K562 (cell line): ENCODE data around the gene EMX2. TPM values are rescaled to one million over a fixed set of nuclear protein-coding genes. Genes with fewer than 3 reads are reported as not detected.

Experiments
- ATAC-seq: fragments of 200-7000 bp; cut with Tn5 transposase; 3 replicates; pipeline ENCODE4 v1.9.1; 2020; ENCODE audit warnings: moderate library complexity
- BruUV-seq: library from RNA; stranded (reverse); fragments of 400-500 nt; replicated peaks from 2 replicates; lab custom pipeline; 2021; lab: Mats Ljungman, UMichigan
- CTCF ChIA-PET: fragments of 300-600 bp; formaldehyde crosslinking; extraction: SDS; loops from one replicate; lab custom pipeline; 2021; ENCODE audit warnings: low intra/inter-chr PET ratio; lab: Yijun Ruan, JAX
- POLR2A ChIA-PET: fragments of 300-600, 350-650 bp; sonication (Branson Sonifier 250); formaldehyde crosslinking; extraction: SDS; loops from one replicate; lab custom pipeline; 2021; ENCODE audit warnings: antibody characterized with exemption, inconsistent platforms; lab: Yijun Ruan, JAX
- DNase-seq, 4 experiments: peaks; one replicate each; pipeline versions ENCODE4 v3.0.0 to v3.0.0-alpha.2; 2011 to 2018; ENCODE audit warnings: low spot score in 3 of 4, mixed read lengths in 3 of 4; ENCODE audit errors: extremely low read depth in 1 of 4
- FAIRE-seq: peaks from 2 replicates; lab custom pipeline; 2011; peaks lifted over from hg19 to GRCh38; lab: Jason Lieb, UNC
- H2AFZ ChIP-seq: 2 replicates; pipeline ENCODE4 v1.6.0; 2011; ENCODE audit warnings: low read depth, low read length, control low read depth, inconsistent platforms
- H3K27ac ChIP-seq: fragments of 200-600 bp; 3 replicates; pipeline ENCODE4 v1.8.0; 2011; ENCODE audit warnings: low read depth, mild to moderate bottlenecking, control low read depth, inconsistent platforms, low read length, moderate library complexity, mixed read lengths; ENCODE audit errors: extremely low read depth
- H3K27me3 ChIP-seq, 2 experiments: fragments of 300-600 bp in 1 of 2; 2 replicates in 1 of 2; 3 replicates in 1 of 2; pipeline versions ENCODE4 v1.6.0 to v1.8.0; 2011; ENCODE audit warnings: inconsistent platforms in 2 of 2, low read length in 2 of 2, mild to moderate bottlenecking in 1 of 2, mixed read lengths in 1 of 2, moderate library complexity in 1 of 2; ENCODE audit not compliant: control insufficient read depth in 2 of 2, insufficient read depth in 2 of 2
- H3K36me3 ChIP-seq: fragments of 300-600 bp; 3 replicates; pipeline ENCODE4 v1.8.0; 2011; ENCODE audit warnings: mild to moderate bottlenecking, low read length, inconsistent platforms; ENCODE audit not compliant: control insufficient read depth, insufficient read depth
- H3K4me1 ChIP-seq, 2 experiments: fragments of 200-600 bp in 1 of 2; replicated peaks in 1 of 2; 2 replicates in 1 of 2; 3 replicates in 1 of 2; pipeline versions ENCODE4 v1.5.1 to v1.8.0; 2011; ENCODE audit warnings: inconsistent platforms in 2 of 2, low read length in 2 of 2, mild to moderate bottlenecking in 1 of 2, mixed read lengths in 1 of 2, moderate library complexity in 1 of 2; ENCODE audit not compliant: control insufficient read depth in 2 of 2, insufficient read depth in 2 of 2
- H3K4me2 ChIP-seq: 2 replicates; pipeline ENCODE4 v1.6.1; 2011; ENCODE audit warnings: low read length, control low read depth, inconsistent platforms, mixed read lengths; ENCODE audit not compliant: insufficient read depth
- H3K4me3 ChIP-seq: fragments of 200-600 bp; sonication (generic), shearing (Covaris generic); 2 replicates; pipeline ENCODE4 v1.5.1; 2016; ENCODE audit warnings: control low read depth, inconsistent platforms
- H3K79me2 ChIP-seq: fragments of 200-600 bp; 3 replicates; pipeline ENCODE4 v1.8.0; 2011; ENCODE audit warnings: low read length, inconsistent platforms; ENCODE audit not compliant: control insufficient read depth, insufficient read depth
- H3K9ac ChIP-seq, 2 experiments: 2 replicates each; pipeline versions ENCODE4 v1.6.0 to v1.6.1; 2011; ENCODE audit warnings: low read depth in 2 of 2, low read length in 2 of 2, control low read depth in 1 of 2, inconsistent platforms in 1 of 2, mild to moderate bottlenecking in 1 of 2, mixed read lengths in 1 of 2; ENCODE audit not compliant: insufficient read depth in 1 of 2
- H3K9me1 ChIP-seq: one replicate; pipeline ENCODE4 v1.6.0; 2011; ENCODE audit warnings: inconsistent platforms, mild to moderate bottlenecking, low read length, moderate library complexity; ENCODE audit not compliant: control insufficient read depth, insufficient read depth
- H3K9me3 ChIP-seq: replicated peaks from 2 replicates; pipeline ENCODE4 v1.5.1; 2011; ENCODE audit warnings: low read depth, low read length, inconsistent platforms; ENCODE audit not compliant: control insufficient read depth, insufficient read depth
- H4K20me1 ChIP-seq: replicated peaks from 2 replicates; pipeline ENCODE4 v1.6.1; 2011; ENCODE audit warnings: low read length, inconsistent platforms, mixed read lengths; ENCODE audit not compliant: control insufficient read depth, insufficient read depth
- GTF2F1 ChIP-seq: IDR thresholded peaks from 2 replicates; pipeline ENCODE4 v1.6.1; 2011; ENCODE audit warnings: low read depth, low read length, improper control_type of control experiment
- WGBS: fragments of 100-300 bp; shearing (Covaris generic); methylation state at CpG from one replicate; pipeline ENCODE4 v1.1.6; 2016; ENCODE audit warnings: low coverage, mixed read lengths; ENCODE audit not compliant: insufficient coverage; ENCODE audit errors: missing lambda C conversion rate; 5-methylcytosine and 5-hydroxymethylcytosine counted together
- in situ Hi-C: fragments of 300-500 bp; cut with MboI; formaldehyde crosslinking; loops from 4 replicates; pipeline ENCODE4 v1.15.0; 2018; ENCODE audit warnings: inconsistent platforms, mixed read lengths
- intact Hi-C: fragments of 100-400 bp; cut with micrococcal nuclease; formaldehyde crosslinking; loops from 2 replicates; pipeline ENCODE4 v1.14.2; 2022
- polyA plus RNA-seq, 8 experiments: library from polyadenylated mRNA; depleted of rRNA in 4 of 8; stranded (reverse) in 5 of 8; unstranded in 3 of 8; fragments of >200 nt; fragmentation: Nextera tagmentation in 2 of 8; fragmentation: Illumina TruSeq in 1 of 8; extraction: Ambion mirVana in 2 of 8; extraction: Trizol in 1 of 8; gene quantifications; 2 replicates each; pipeline versions ENCODE4 v1.2.1 to v1.2.3, GENCODE V29; 2011 to 2014; ENCODE audit warnings: inconsistent platforms in 1 of 8, missing spikeins in 1 of 8
- total RNA-seq, 7 experiments: library from RNA; depleted of rRNA in 6 of 7; stranded (reverse); fragments of >200 nt in 6 of 7; fragmentation: Illumina TruSeq in 2 of 7; extraction: Trizol in 2 of 7; gene quantifications; 2 replicates each; pipeline versions ENCODE4 v1.2.1 to v1.2.3, GENCODE V29; 2011 to 2021; ENCODE audit warnings: low replicate concordance in 1 of 7
- TF ChIP-seq, protein P1 (sequence below): fragments of 250-450 bp; sonication (Bioruptor Pico); IDR thresholded peaks from 2 replicates; pipeline ENCODE4 v1.4.0; 2020; ENCODE audit warnings: mild to moderate bottlenecking, moderate library complexity

EMX2 gene
- total and polyA plus RNA-seq, 9 of the 15 experiments (the other 6 are each of a cell fraction or from before 2014, with no cell fraction given) = not detected

DNA sequence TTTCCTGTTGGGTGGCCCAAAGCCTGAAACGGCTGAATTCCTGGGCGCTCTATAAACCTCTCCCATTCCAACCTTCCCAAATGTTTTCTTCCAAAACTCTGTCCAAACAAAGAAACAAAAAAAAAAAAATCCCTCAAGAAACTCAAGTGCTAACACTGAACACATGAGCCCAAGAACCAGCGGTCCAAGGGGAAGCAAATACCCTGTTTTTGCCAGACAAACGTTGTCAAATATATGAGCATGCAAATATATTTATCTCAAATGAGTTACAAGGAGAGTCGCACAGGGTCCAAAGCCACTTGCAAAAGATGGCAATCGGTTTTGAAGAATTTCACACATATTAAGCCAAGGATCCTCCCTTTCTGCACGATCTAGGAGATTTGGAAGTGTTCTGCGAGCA is 23.3 kb upstream of the EMX2 start:
- Histone ChIP-seq H3K4me1 (no peaks in the 10 kb centered on the region), H4K20me1 (no peaks in the 10 kb centered on the region)
- BruUV-seq = no TSS peak
- in situ Hi-C loops = no loop called here
- TF ChIP-seq, protein P1, sequence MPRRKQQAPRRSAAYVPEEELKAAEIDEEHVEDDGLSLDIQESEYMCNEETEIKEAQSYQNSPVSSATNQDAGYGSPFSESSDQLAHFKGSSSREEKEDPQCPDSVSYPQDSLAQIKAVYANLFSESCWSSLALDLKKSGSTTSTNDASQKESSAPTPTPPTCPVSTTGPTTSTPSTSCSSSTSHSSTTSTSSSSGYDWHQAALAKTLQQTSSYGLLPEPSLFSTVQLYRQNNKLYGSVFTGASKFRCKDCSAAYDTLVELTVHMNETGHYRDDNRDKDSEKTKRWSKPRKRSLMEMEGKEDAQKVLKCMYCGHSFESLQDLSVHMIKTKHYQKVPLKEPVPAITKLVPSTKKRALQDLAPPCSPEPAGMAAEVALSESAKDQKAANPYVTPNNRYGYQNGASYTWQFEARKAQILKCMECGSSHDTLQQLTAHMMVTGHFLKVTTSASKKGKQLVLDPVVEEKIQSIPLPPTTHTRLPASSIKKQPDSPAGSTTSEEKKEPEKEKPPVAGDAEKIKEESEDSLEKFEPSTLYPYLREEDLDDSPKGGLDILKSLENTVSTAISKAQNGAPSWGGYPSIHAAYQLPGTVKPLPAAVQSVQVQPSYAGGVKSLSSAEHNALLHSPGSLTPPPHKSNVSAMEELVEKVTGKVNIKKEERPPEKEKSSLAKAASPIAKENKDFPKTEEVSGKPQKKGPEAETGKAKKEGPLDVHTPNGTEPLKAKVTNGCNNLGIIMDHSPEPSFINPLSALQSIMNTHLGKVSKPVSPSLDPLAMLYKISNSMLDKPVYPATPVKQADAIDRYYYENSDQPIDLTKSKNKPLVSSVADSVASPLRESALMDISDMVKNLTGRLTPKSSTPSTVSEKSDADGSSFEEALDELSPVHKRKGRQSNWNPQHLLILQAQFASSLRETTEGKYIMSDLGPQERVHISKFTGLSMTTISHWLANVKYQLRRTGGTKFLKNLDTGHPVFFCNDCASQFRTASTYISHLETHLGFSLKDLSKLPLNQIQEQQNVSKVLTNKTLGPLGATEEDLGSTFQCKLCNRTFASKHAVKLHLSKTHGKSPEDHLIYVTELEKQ (CRISPR knock-in tag) = no peak
- TF ChIP-seq GTF2F1 = no peak
- TF ChIP-seq, all 486 proteins: peak for 0
- ChIA-PET CTCF (no interaction called here), POLR2A (no interaction called here)
- Histone ChIP-seq H3K9ac (no peak overlapping the region), H3K9me3 (no peaks in the 10 kb centered on the region), H3K9me1 (no peaks in the 10 kb centered on the region), H3K36me3 (no peaks in the 10 kb centered on the region), H2AFZ (no peak overlapping the region), H3K4me3 (no peak overlapping the region), H3K27ac (no peak overlapping the region), H3K79me2 (no peaks in the 10 kb centered on the region), H3K27me3 (peaks cover 0 to 15% of the 10 kb centered on the region in 2 experiments; a peak in 3 of 5 replicates), H3K4me2 (no peak overlapping the region)
- ATAC-seq (no peak), DNase-seq (no peak), FAIRE-seq (no peak)
- intact Hi-C loops = no loop called here
- 0% methylated on average over 8 of the region's 8 CpGs for WGBS
